ENCODE data around the gene HBE1. TPM values are rescaled to one million over a fixed set of nuclear protein-coding genes. Genes with fewer than 3 reads are reported as not detected.

Gene HBE1
- total and polyA plus RNA-seq, 2 of the 8 experiments (the other 6 are each of a cell fraction or from before 2014, with no cell fraction given), result 0.39 TPM; not detected in 1

- no peaks in the 10 kb centered on the region for H3K23me2 ChIP-seq (ENCODE audit: low read depth, low read length)
- H3K4ac ChIP-seq (replicated peaks; ENCODE audit: insufficient read length, low read depth, low read length), result no peak overlapping the region
- no peak overlapping the region for H3K4me3 ChIP-seq (ENCODE audit: extremely low read depth in 1 of 4, insufficient read depth in 2 of 4, low read depth in 3 of 4, low read length in 4 of 4)
- no peaks in the 10 kb centered on the region for H3K9me3 ChIP-seq (ENCODE audit: insufficient read depth in 2 of 2, low read depth in 1 of 2, low read length in 1 of 2)
- no peaks in the 10 kb centered on the region for H4K20me1 ChIP-seq (replicated peaks in 1 of 2; ENCODE audit: control insufficient read depth in 1 of 2, insufficient read depth in 2 of 2, low read length in 2 of 2)
- no peak overlapping the region for H3K18ac ChIP-seq (ENCODE audit: extremely low read depth, low read length)
- no peak overlapping the region for H4K5ac ChIP-seq (ENCODE audit: insufficient read length, low read depth, low read length)
- H4K8ac ChIP-seq (ENCODE audit: extremely low read depth, insufficient read depth, low read length), result no peak overlapping the region
- H3K56ac ChIP-seq (replicated peaks; ENCODE audit: insufficient read length, low read depth, low read length), result no peak overlapping the region
- no peak overlapping the region for H2BK5ac ChIP-seq (ENCODE audit: low read depth, low read length)
- H3K4me1 ChIP-seq (replicated peaks in 1 of 4; ENCODE audit: control insufficient read depth in 3 of 4, insufficient read depth in 4 of 4, low read length in 3 of 4), result no peaks in the 10 kb centered on the region
- H4K91ac ChIP-seq (replicated peaks; ENCODE audit: insufficient read length, low read length), result no peak overlapping the region
- H3K4me2 ChIP-seq (ENCODE audit: insufficient read depth in 1 of 2, low read depth in 2 of 2, low read length in 2 of 2), result no peak overlapping the region
- no peak overlapping the region for H3K14ac ChIP-seq (ENCODE audit: insufficient read length)
- H2AFZ ChIP-seq (ENCODE audit: low read length), result no peak overlapping the region
- no peak overlapping the region for H3K23ac ChIP-seq (ENCODE audit: insufficient read length)
- H2BK15ac ChIP-seq (ENCODE audit: low read length), result no peak overlapping the region
- POLR2A ChIA-PET (ENCODE audit: partially characterized antibody), result no interaction called here
- H3K27ac ChIP-seq (ENCODE audit: low read depth, low read length), result no peak overlapping the region
- H2BK12ac ChIP-seq (ENCODE audit: low read depth, low read length), result no peak overlapping the region
- H2BK20ac ChIP-seq (ENCODE audit: low read length), result no peak overlapping the region
- 39% methylated on average over 2 of the region's 2 CpGs; no CpG with 5 or more reads in 1 of the 2 experiments for WGBS, 2 experiments (ENCODE audit: extremely low coverage in 1 of 2, insufficient coverage in 1 of 2, insufficient read length in 1 of 2, insufficient replicate concordance in 2 of 2, low coverage in 1 of 2, low lambda C conversion rate in 2 of 2, missing lambda C conversion rate in 1 of 2)
- H3K27me3 ChIP-seq (replicated peaks in 1 of 4; ENCODE audit: control insufficient read depth in 3 of 4, extremely low read depth in 1 of 4, insufficient read depth in 3 of 4, low read length in 3 of 4), result no peaks in the 10 kb centered on the region
- DNase-seq (ENCODE audit: low read depth in 1 of 2, low spot score in 2 of 2), result no peak
- FAIRE-seq, result no peak
- no peak overlapping the region for H3K9ac ChIP-seq (replicated peaks in 1 of 4; ENCODE audit: extremely low read depth in 1 of 4, low read depth in 3 of 4, low read length in 3 of 4)
- H3K36me3 ChIP-seq (ENCODE audit: control insufficient read depth in 2 of 4, insufficient read depth in 4 of 4, low read length in 3 of 4), result no peaks in the 10 kb centered on the region
- no peak overlapping the region for H2AK5ac ChIP-seq (ENCODE audit: low read depth, low read length)
- H3K79me1 ChIP-seq (ENCODE audit: low read depth, low read length), result no peaks in the 10 kb centered on the region
- H2BK120ac ChIP-seq (replicated peaks; ENCODE audit: low read depth, low read length), result no peak overlapping the region
- H3K79me2 ChIP-seq (ENCODE audit: control insufficient read depth in 1 of 2, insufficient read depth in 2 of 2, low read length in 2 of 2), result no peaks in the 10 kb centered on the region
- CTCF ChIA-PET (ENCODE audit: partially characterized antibody), result no interaction called here
- TF ChIP-seq SP4 (IDR thresholded peaks at IDR 0.05; ENCODE audit: low read length) (no peak), MAX (IDR thresholded peaks at IDR 0.05) (no peak), MAFK (IDR thresholded peaks at IDR 0.05; ENCODE audit: low read depth, low read length) (no peak), USF2 (IDR thresholded peaks at IDR 0.05; ENCODE audit: low read length) (no peak), RFX5 (IDR thresholded peaks at IDR 0.05; ENCODE audit: borderline replicate concordance, low read depth, low read length) (no peak), BACH1 (IDR thresholded peaks at IDR 0.05; ENCODE audit: low read length) (no peak), E2F6 (IDR thresholded peaks at IDR 0.05) (no peak), HDAC6 (IDR thresholded peaks at IDR 0.05; ENCODE audit: low read depth, low read length) (no peak), SP1 (IDR thresholded peaks at IDR 0.05; ENCODE audit: low read depth, low read length) (no peak)
These were observed 3.9 kb downstream of the HBE1 start for GRCh38 chr11:5265832-5266231.

All from H1 (cell line).